Measurements from ENCODE around the gene ZFAND3.

The ZFAND3 gene

GRCh38 chr6:37979392-37980221 is 160.1 kb downstream of the ZFAND3 start:
- no peak overlapping the region for H2AFZ ChIP-seq (ENCODE audit: low read length)
- no peak overlapping the region for H3K9ac ChIP-seq (ENCODE audit: low read length)
- no peaks in the 10 kb centered on the region for H4K20me1 ChIP-seq (ENCODE audit: insufficient read depth, low read length)
- no peaks in the 10 kb centered on the region for H3K9me2 ChIP-seq (replicated peaks; ENCODE audit: insufficient read depth, low read length)
- H3F3A ChIP-seq (ENCODE audit: insufficient read depth, low read length) = no peaks in the 10 kb centered on the region
- no peak overlapping the region for H3K4me2 ChIP-seq (ENCODE audit: low read depth, low read length)
- H3K27me3 ChIP-seq (replicated peaks; ENCODE audit: insufficient read depth, low read length) = no peaks in the 10 kb centered on the region
- H3K4me1 ChIP-seq (ENCODE audit: low read length) = no peaks in the 10 kb centered on the region
- no peaks in the 10 kb centered on the region for H3K36me3 ChIP-seq (replicated peaks; ENCODE audit: insufficient read depth, low read length)
- no peak overlapping the region for H3K4me3 ChIP-seq (ENCODE audit: low read length)
- TF ChIP-seq EZH2 (optimal IDR thresholded peaks at IDR 0.05; ENCODE audit: low read depth, low read length) (no peak), EZH2phosphoT487 (IDR thresholded peaks at IDR 0.05; ENCODE audit: low read length) (no peak), CTCF (IDR thresholded peaks at IDR 0.05; ENCODE audit: low read length) (no peak)
- H3K9me3 ChIP-seq (replicated peaks; ENCODE audit: insufficient read depth, low read length) = no peaks in the 10 kb centered on the region
- no peak for DNase-seq
- peaks cover 38% of the 10 kb centered on the region for H3K79me2 ChIP-seq (ENCODE audit: low read length)
- no peak overlapping the region for H3K27ac ChIP-seq (ENCODE audit: low read length)

GRCh38 chr6:37980222-37980595 is 160.7 kb downstream of the ZFAND3 start:
- no peaks in the 10 kb centered on the region for H4K20me1 ChIP-seq (ENCODE audit: insufficient read depth, low read length)
- no peak overlapping the region for H2AFZ ChIP-seq (ENCODE audit: low read length)
- no peaks in the 10 kb centered on the region for H3K9me2 ChIP-seq (replicated peaks; ENCODE audit: insufficient read depth, low read length)
- H3K4me1 ChIP-seq (ENCODE audit: low read length) = no peaks in the 10 kb centered on the region
- no peak overlapping the region for H3K27ac ChIP-seq (ENCODE audit: low read length)
- no peaks in the 10 kb centered on the region for H3K36me3 ChIP-seq (replicated peaks; ENCODE audit: insufficient read depth, low read length)
- H3K27me3 ChIP-seq (replicated peaks; ENCODE audit: insufficient read depth, low read length) = no peaks in the 10 kb centered on the region
- no peak overlapping the region for H3K9ac ChIP-seq (ENCODE audit: low read length)
- no peak overlapping the region for H3K4me3 ChIP-seq (ENCODE audit: low read length)
- no peaks in the 10 kb centered on the region for H3K9me3 ChIP-seq (replicated peaks; ENCODE audit: insufficient read depth, low read length)
- no peaks in the 10 kb centered on the region for H3F3A ChIP-seq (ENCODE audit: insufficient read depth, low read length)
- H3K4me2 ChIP-seq (ENCODE audit: low read depth, low read length) = no peak overlapping the region
- TF ChIP-seq EZH2 (optimal IDR thresholded peaks at IDR 0.05; ENCODE audit: low read depth, low read length) (no peak), CTCF (IDR thresholded peaks at IDR 0.05; ENCODE audit: low read length) (no peak), EZH2phosphoT487 (IDR thresholded peaks at IDR 0.05; ENCODE audit: low read length) (no peak)
- DNase-seq = no peak
- H3K79me2 ChIP-seq (ENCODE audit: low read length) = peaks cover 36% of the 10 kb centered on the region

GRCh38 chr6:37981626-37982025 is 162.1 kb downstream of the ZFAND3 start:
- Histone ChIP-seq H3K9ac (ENCODE audit: low read length) (no peak overlapping the region), H3K79me2 (ENCODE audit: low read length) (peaks cover 41% of the 10 kb centered on the region), H3F3A (ENCODE audit: insufficient read depth, low read length) (no peaks in the 10 kb centered on the region), H3K9me2 (replicated peaks; ENCODE audit: insufficient read depth, low read length) (no peaks in the 10 kb centered on the region), H3K9me3 (replicated peaks; ENCODE audit: insufficient read depth, low read length) (no peaks in the 10 kb centered on the region), H2AFZ (ENCODE audit: low read length) (no peak overlapping the region), H3K27me3 (replicated peaks; ENCODE audit: insufficient read depth, low read length) (no peaks in the 10 kb centered on the region), H3K4me1 (ENCODE audit: low read length) (no peaks in the 10 kb centered on the region), H3K27ac (ENCODE audit: low read length) (no peak overlapping the region), H4K20me1 (ENCODE audit: insufficient read depth, low read length) (no peaks in the 10 kb centered on the region), H3K36me3 (replicated peaks; ENCODE audit: insufficient read depth, low read length) (no peaks in the 10 kb centered on the region), H3K4me2 (ENCODE audit: low read depth, low read length) (no peak overlapping the region), H3K4me3 (ENCODE audit: low read length) (no peak overlapping the region)
- TF ChIP-seq EZH2phosphoT487 (IDR thresholded peaks at IDR 0.05; ENCODE audit: low read length) (no peak), EZH2 (optimal IDR thresholded peaks at IDR 0.05; ENCODE audit: low read depth, low read length) (no peak), CTCF (IDR thresholded peaks at IDR 0.05; ENCODE audit: low read length) (no peak)
- DNase-seq = no peak
